Measurements from ENCODE around the gene KCNH1. TPM values are rescaled to one million over a fixed set of nuclear protein-coding genes. Genes with fewer than 3 reads are reported as not detected.

The KCNH1 gene
- total RNA-seq (2022) (0.16 TPM in 1 of 2 replicates, not detected in the other), Bru-seq, nascent RNA (percentile 9 among the genes with signal in this experiment), BruChase-seq, experiment 1, labeled RNA remaining after a 2-hour chase (percentile 6 among the genes with signal in this experiment), BruChase-seq, experiment 2, labeled RNA remaining after a 6-hour chase (percentile 5 among the genes with signal in this experiment)
- long read RNA-seq, result 0 reads

- H3K27me3 ChIP-seq (replicated peaks; ENCODE audit: control insufficient read depth, insufficient read depth, low read length), result no peaks in the 10 kb centered on the region; the same call in 1 of the 2 replicates
- peak within 1 kb of the TSS; percentile 26 for H3K4me3 ChIP-seq (ENCODE audit: low read depth, low read length)
- Mint-ChIP-seq H3K9me3 (ENCODE audit: unreplicated experiment) (no peaks in the 10 kb centered on the region), H3K4me3 (ENCODE audit: unreplicated experiment) (peak within 1 kb of the TSS; percentile 60), H3K4me1 (ENCODE audit: low read depth, unreplicated experiment) (no peaks in the 10 kb centered on the region), H3K36me3 (ENCODE audit: insufficient read depth, unreplicated experiment) (no peaks in the 10 kb centered on the region), H3K27ac (ENCODE audit: unreplicated experiment) (no peak within 1 kb of the TSS), H3K27me3 (ENCODE audit: insufficient read depth, unreplicated experiment) (peaks cover 23% of the 10 kb centered on the region)
- peak; percentile 65 to 87 for DNase-seq
- H3K9me3 ChIP-seq, result no peaks in the 10 kb centered on the region
- ChIA-PET POLR2A (interaction anchor here (0.5 kb wide), 1 partner anchor 126 kb away, joined by 3 read pairs; no protein-coding TSS in a partner anchor), CTCF (interaction anchor here (0.6 to 2.9 kb wide), 9 partner anchors 11 to 773 kb away, joined by 3 to 17 read pairs (median 4); no protein-coding TSS in a partner anchor)
- intact Hi-C loops (cut with micrococcal nuclease; ENCODE audit: unreplicated experiment), result loop anchor here (5.0 to 10.0 kb wide), 2 partner anchors 179 to 422 kb away; no protein-coding TSS in a partner anchor
- no peaks in the 10 kb centered on the region for H3K4me1 ChIP-seq
- TF ChIP-seq CTCF (IDR thresholded peaks at IDR 0.05; ENCODE audit: insufficient read depth in 1 of 2, low read depth in 1 of 2, low read length in 1 of 2, severe bottlenecking in 1 of 2, unreplicated experiment in 1 of 2), result peak; percentile 75 to 94
- no peaks in the 10 kb centered on the region for H3K36me3 ChIP-seq (ENCODE audit: control insufficient read depth, insufficient read depth, low read length)
- no TSS peak for BruUV-seq (replicated peaks)
Observed at GRCh38 chr1:211133836-211134669, at the start of gene KCNH1. TSS of gene KCNH1 (minus strand) at chr1:211134148. CDS start at chr1:211133945, 203 bp downstream.

- no peak overlapping the region for H3K4me3 Mint-ChIP-seq (ENCODE audit: unreplicated experiment)
- Histone ChIP-seq H3K4me1 (no peaks in the 10 kb centered on the region), H3K9me3 (no peaks in the 10 kb centered on the region; the same call in 1 of the 2 replicates), H3K27me3 (replicated peaks; ENCODE audit: control insufficient read depth, insufficient read depth, low read length) (no peaks in the 10 kb centered on the region), H3K36me3 (ENCODE audit: control insufficient read depth, insufficient read depth, low read length) (no peaks in the 10 kb centered on the region), H3K4me3 (ENCODE audit: low read depth, low read length) (no peak overlapping the region)
- CTCF ChIA-PET, result no interaction called here
- BruUV-seq (replicated peaks), result no TSS peak
- no peaks in the 10 kb centered on the region for H3K36me3 Mint-ChIP-seq (ENCODE audit: insufficient read depth, unreplicated experiment)
- H3K27me3 Mint-ChIP-seq (ENCODE audit: insufficient read depth, unreplicated experiment), result no peaks in the 10 kb centered on the region
- H3K4me1 Mint-ChIP-seq (ENCODE audit: low read depth, unreplicated experiment), result no peaks in the 10 kb centered on the region
- POLR2A ChIA-PET, result no interaction called here
- no peak for TF ChIP-seq CTCF (IDR thresholded peaks at IDR 0.05; ENCODE audit: insufficient read depth in 1 of 2, low read depth in 1 of 2, low read length in 1 of 2, severe bottlenecking in 1 of 2, unreplicated experiment in 1 of 2)
- H3K9me3 Mint-ChIP-seq (ENCODE audit: unreplicated experiment), result no peaks in the 10 kb centered on the region
- intact Hi-C loops (cut with micrococcal nuclease; ENCODE audit: unreplicated experiment), result no loop called here
- DNase-seq, result no peak
- H3K27ac Mint-ChIP-seq (ENCODE audit: unreplicated experiment), result no peak overlapping the region
Observed at GRCh38 chr1:211182746-211183145, 48.8 kb upstream of the KCNH1 start.

GRCh38 chr1:211174375-211174774 lies 40.4 kb upstream of the KCNH1 start:
- H3K9me3 Mint-ChIP-seq (ENCODE audit: unreplicated experiment), result peaks cover 8% of the 10 kb centered on the region
- H3K4me1 Mint-ChIP-seq (ENCODE audit: low read depth, unreplicated experiment), result no peaks in the 10 kb centered on the region
- ChIA-PET CTCF (no interaction called here), POLR2A (no interaction called here)
- intact Hi-C loops (cut with micrococcal nuclease; ENCODE audit: unreplicated experiment), result no loop called here
- no peaks in the 10 kb centered on the region for H3K36me3 ChIP-seq (ENCODE audit: control insufficient read depth, insufficient read depth, low read length)
- H3K36me3 Mint-ChIP-seq (ENCODE audit: insufficient read depth, unreplicated experiment), result no peaks in the 10 kb centered on the region
- H3K4me3 ChIP-seq (ENCODE audit: low read depth, low read length), result no peak overlapping the region
- no TSS peak for BruUV-seq (replicated peaks)
- no peak for DNase-seq
- H3K27me3 Mint-ChIP-seq (ENCODE audit: insufficient read depth, unreplicated experiment), result no peaks in the 10 kb centered on the region
- no peaks in the 10 kb centered on the region for H3K27me3 ChIP-seq (replicated peaks; ENCODE audit: control insufficient read depth, insufficient read depth, low read length)
- TF ChIP-seq CTCF (IDR thresholded peaks at IDR 0.05; ENCODE audit: insufficient read depth in 1 of 2, low read depth in 1 of 2, low read length in 1 of 2, severe bottlenecking in 1 of 2, unreplicated experiment in 1 of 2), result no peak
- H3K27ac Mint-ChIP-seq (ENCODE audit: unreplicated experiment), result no peak overlapping the region
- no peaks in the 10 kb centered on the region for H3K4me1 ChIP-seq
- H3K9me3 ChIP-seq, result peaks cover 15% of the 10 kb centered on the region
- H3K4me3 Mint-ChIP-seq (ENCODE audit: unreplicated experiment), result no peak overlapping the region
